Parathyroid adenoma (tissue), 2 donors: Measurements from ENCODE around the gene TTC22.

ENCODE experiments used
- H2AFZ ChIP-seq: fragments of 300-600 bp; sonication (generic); one replicate; pipeline ENCODE4 v1.7.0; 2017; ENCODE audit warnings: antibody characterized with exemption, mild to moderate bottlenecking
- H3K27ac ChIP-seq: fragments of 300-600 bp; sonication (generic); one replicate; pipeline ENCODE4 v1.7.0; 2017
- H3K27me3 ChIP-seq: fragments of 300-600 bp; sonication (generic); one replicate; pipeline ENCODE4 v1.7.0; 2017; ENCODE audit warnings: low read length; ENCODE audit not compliant: control insufficient read depth, insufficient read depth
- H3K36me3 ChIP-seq: fragments of 300-600 bp; sonication (generic); one replicate; pipeline ENCODE4 v1.7.0; 2017; ENCODE audit warnings: low read length; ENCODE audit not compliant: control insufficient read depth, insufficient read depth
- H3K4me1 ChIP-seq: fragments of 300-600 bp; sonication (generic); one replicate; pipeline ENCODE4 v1.7.0; 2017; ENCODE audit warnings: control low read depth
- H3K4me2 ChIP-seq: fragments of 300-600 bp; sonication (generic); one replicate; pipeline ENCODE4 v1.7.0; 2017; ENCODE audit warnings: low read length
- H3K4me3 ChIP-seq: fragments of 300-600 bp; sonication (generic); one replicate; pipeline ENCODE4 v1.7.0; 2017; ENCODE audit warnings: low read depth, low read length
- H3K79me2 ChIP-seq: fragments of 300-600 bp; sonication (generic); one replicate; pipeline ENCODE4 v1.7.0; 2017; ENCODE audit warnings: control low read depth
- H3K9ac ChIP-seq: fragments of 300-600 bp; sonication (generic); one replicate; pipeline ENCODE4 v1.7.0; 2017; ENCODE audit warnings: mild to moderate bottlenecking
- H3K9me3 ChIP-seq: fragments of 300-600 bp; sonication (generic); one replicate; pipeline ENCODE4 v1.7.0; 2017; ENCODE audit warnings: low read length; ENCODE audit not compliant: control insufficient read depth
- CTCF ChIP-seq: fragments of 300-600 bp; sonication (generic); IDR thresholded peaks from one replicate; pipeline ENCODE4 v1.7.0; 2017; ENCODE audit warnings: antibody characterized with exemption, mild to moderate bottlenecking
- donor health status: primary hyperparathyroidism.

TTC22 gene

GRCh38 chr1:54844564-54844963 lies 43.4 kb upstream of the TTC22 start:
- Histone ChIP-seq H3K4me3 (no peak overlapping the region), H3K4me1 (no peaks in the 10 kb centered on the region), H3K79me2 (no peaks in the 10 kb centered on the region)

DNA sequence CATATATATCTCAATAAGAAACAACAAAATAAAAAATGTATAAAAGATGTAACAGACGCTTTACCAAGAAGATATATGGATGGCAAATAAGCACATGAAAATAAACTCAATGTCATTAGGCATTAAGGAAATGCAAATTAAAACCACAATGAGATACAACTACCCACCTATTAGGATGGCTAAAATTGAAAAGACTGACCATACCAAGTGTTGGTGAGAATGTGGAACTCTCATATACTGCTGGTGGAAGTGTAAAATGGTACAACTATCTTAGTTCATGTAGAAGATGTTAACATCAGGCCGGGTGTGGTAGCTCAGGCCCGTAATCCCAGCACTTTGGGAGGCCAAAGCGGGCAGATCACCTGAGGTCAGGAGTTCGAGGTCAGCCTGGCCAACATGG lies 42.3 kb upstream of the TTC22 start:
- no peak for TF ChIP-seq CTCF
- no peaks in the 10 kb centered on the region for H3K79me2 ChIP-seq
- no peak overlapping the region for H3K27ac ChIP-seq
- no peak overlapping the region for H2AFZ ChIP-seq
- H3K4me1 ChIP-seq = no peaks in the 10 kb centered on the region
- no peak overlapping the region for H3K4me2 ChIP-seq
- no peaks in the 10 kb centered on the region for H3K9me3 ChIP-seq
- no peak overlapping the region for H3K9ac ChIP-seq
- H3K36me3 ChIP-seq = no peaks in the 10 kb centered on the region
- H3K27me3 ChIP-seq = no peaks in the 10 kb centered on the region
- no peak overlapping the region for H3K4me3 ChIP-seq

More at GRCh38 chr1:54844564-54844963, 43.4 kb upstream of the TTC22 start:
- no peaks in the 10 kb centered on the region for H3K36me3 ChIP-seq
- H3K27ac ChIP-seq = no peak overlapping the region
- no peak for TF ChIP-seq CTCF
- no peaks in the 10 kb centered on the region for H3K9me3 ChIP-seq
- no peak overlapping the region for H2AFZ ChIP-seq
- H3K9ac ChIP-seq = no peak overlapping the region
- no peaks in the 10 kb centered on the region for H3K27me3 ChIP-seq
- no peak overlapping the region for H3K4me2 ChIP-seq

DNA sequence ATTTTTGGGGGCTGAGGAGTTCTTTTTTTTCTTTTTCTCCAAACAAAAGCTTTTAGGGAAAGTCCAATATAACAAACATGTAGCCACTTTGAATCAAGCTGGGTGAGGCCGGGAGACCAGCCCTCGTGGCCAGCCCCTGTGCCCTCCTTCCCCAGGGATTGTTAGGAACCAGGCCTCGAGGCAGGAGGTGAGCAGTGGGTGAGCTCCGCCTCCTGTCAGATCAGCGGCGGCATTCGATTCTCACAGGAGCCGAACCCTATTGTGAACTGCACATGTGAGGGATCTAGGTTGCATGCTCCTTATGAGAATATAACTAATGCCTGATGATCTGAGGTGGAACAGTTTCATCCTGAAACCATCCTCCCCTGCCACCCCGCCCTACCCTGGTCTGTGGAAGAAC lies 41.8 kb upstream of the TTC22 start:
- Histone ChIP-seq H3K9ac (no peak overlapping the region), H3K4me3 (no peak overlapping the region)

DNA sequence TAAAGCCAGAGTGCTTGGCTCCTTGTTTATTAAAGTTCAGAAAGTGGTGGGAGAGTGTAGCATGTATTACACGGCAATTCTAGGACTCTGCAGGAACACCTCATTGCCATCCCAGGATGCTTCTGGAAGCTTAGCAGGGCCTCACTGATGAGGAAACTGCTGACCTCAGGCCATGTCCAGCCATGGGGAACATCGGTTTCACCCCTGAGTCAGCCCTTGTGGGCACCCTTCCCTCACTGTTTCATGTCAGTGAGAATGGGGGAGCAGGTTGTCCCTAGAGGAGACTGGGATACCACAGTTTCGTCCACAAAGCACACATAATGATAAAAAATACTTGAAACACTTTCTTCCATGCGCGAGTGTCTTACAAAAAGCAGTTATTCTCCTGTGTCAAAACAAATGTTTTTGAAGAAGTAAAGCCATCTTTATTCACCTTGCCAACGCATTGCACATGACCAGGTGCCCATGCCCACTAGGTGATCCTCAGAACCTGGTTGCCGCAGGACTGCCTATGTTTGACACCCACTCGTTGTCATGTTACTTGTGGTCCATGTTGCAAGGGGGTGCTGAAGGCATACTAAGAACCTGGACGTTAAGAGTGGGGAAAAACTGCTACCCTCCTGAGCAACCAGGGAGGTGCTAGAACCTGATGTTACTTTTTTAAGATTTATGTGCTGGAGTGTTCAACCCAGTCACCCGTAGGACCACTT lies 41.2 kb upstream of the TTC22 start:
- TF ChIP-seq CTCF = no peak

More for the DNA sequence above, 41.8 kb upstream of the TTC22 start:
- no peak overlapping the region for H3K4me2 ChIP-seq
- H3K79me2 ChIP-seq = no peaks in the 10 kb centered on the region
- H3K27me3 ChIP-seq = no peaks in the 10 kb centered on the region
- H3K9me3 ChIP-seq = no peaks in the 10 kb centered on the region
- H3K4me1 ChIP-seq = no peaks in the 10 kb centered on the region
- H3K36me3 ChIP-seq = no peaks in the 10 kb centered on the region
- H3K27ac ChIP-seq = no peak overlapping the region
- no peak for TF ChIP-seq CTCF
- no peak overlapping the region for H2AFZ ChIP-seq

GRCh38 chr1:54839824-54840223 lies 38.7 kb upstream of the TTC22 start:
- H3K4me2 ChIP-seq = no peak overlapping the region
- H3K9ac ChIP-seq = no peak overlapping the region
- H3K27ac ChIP-seq = no peak overlapping the region
- H3K27me3 ChIP-seq = no peaks in the 10 kb centered on the region
- H3K9me3 ChIP-seq = no peaks in the 10 kb centered on the region
- no peak for TF ChIP-seq CTCF
- H2AFZ ChIP-seq = no peak overlapping the region
- H3K4me3 ChIP-seq = no peak overlapping the region
- no peaks in the 10 kb centered on the region for H3K79me2 ChIP-seq
- no peaks in the 10 kb centered on the region for H3K36me3 ChIP-seq
- no peaks in the 10 kb centered on the region for H3K4me1 ChIP-seq

More for the DNA sequence above, 41.2 kb upstream of the TTC22 start:
- Histone ChIP-seq H3K4me1 (no peaks in the 10 kb centered on the region), H3K79me2 (no peaks in the 10 kb centered on the region), H3K9me3 (no peaks in the 10 kb centered on the region), H3K27me3 (no peaks in the 10 kb centered on the region), H3K36me3 (no peaks in the 10 kb centered on the region), H2AFZ (no peak overlapping the region), H3K27ac (no peak overlapping the region), H3K9ac (no peak overlapping the region), H3K4me2 (no peak overlapping the region), H3K4me3 (no peak overlapping the region)
